ENCODE results near the gene HPSE2.

HPSE2 gene

DNA sequence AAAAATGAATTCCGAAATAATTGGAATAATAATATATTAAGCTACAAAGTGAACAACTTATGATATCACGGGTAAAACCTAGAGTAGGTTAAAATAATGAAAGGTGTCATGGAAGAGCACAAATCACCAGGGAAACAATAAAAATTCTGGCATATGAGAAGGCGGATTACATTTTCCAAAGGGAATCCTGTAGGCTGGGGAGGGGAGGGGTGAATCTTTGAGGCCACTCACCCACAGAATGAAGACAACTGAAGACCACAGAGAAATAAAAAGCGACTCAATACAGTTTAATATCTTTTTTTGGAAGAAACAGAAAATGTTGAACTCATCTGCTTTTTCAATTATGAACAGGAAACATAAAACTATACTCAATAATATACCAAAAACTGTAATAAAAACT lies 659.6 kb downstream of the HPSE2 start:
- no peaks in the 10 kb centered on the region for H3K27me3 ChIP-seq (ENCODE audit: insufficient read depth, insufficient read length)

DNA sequence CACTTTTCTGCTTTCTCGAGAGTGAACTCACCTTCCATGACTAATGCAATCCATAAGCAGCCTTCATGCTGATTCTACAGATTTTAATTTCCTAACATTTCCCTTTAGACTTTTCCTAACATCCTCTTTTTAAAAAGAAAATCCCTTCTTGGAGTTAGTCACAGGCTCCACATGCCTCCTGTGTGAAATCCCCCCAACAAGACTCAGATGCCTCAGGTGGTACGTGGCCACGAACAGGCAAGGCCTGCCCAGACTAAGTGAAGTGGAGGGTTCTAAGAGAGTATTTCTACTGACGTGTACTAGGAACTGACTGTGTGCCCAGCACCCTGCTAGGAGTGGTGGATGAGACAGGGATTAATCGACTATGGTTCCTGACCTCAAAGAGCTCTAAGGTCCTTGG lies 663.1 kb downstream of the HPSE2 start:
- TF ChIP-seq SUZ12 (IDR thresholded peaks at IDR 0.05; ENCODE audit: extremely low read depth, insufficient read depth, insufficient read length) (no peak), ZNF274 (IDR thresholded peaks at IDR 0.05; ENCODE audit: low read depth, low read length) (no peak), YY1 (IDR thresholded peaks at IDR 0.05; ENCODE audit: insufficient read depth, insufficient read length) (no peak)

More for the DNA sequence above, 659.6 kb downstream of the HPSE2 start:
- Histone ChIP-seq H3K4me3 (ENCODE audit: insufficient read length, low read depth) (no peak overlapping the region), H3K4me1 (ENCODE audit: insufficient read depth, insufficient read length) (no peaks in the 10 kb centered on the region), H3K36me3 (ENCODE audit: insufficient read depth, insufficient read length, low read length) (no peaks in the 10 kb centered on the region), H3K9ac (ENCODE audit: insufficient read length, low read depth) (no peak overlapping the region), H3K9me3 (ENCODE audit: insufficient read depth, low read length) (no peaks in the 10 kb centered on the region)
- TF ChIP-seq SUZ12 (IDR thresholded peaks at IDR 0.05; ENCODE audit: extremely low read depth, insufficient read depth, insufficient read length) (no peak), ZNF274 (IDR thresholded peaks at IDR 0.05; ENCODE audit: low read depth, low read length) (no peak), YY1 (IDR thresholded peaks at IDR 0.05; ENCODE audit: insufficient read depth, insufficient read length) (no peak)
- DNase-seq (ENCODE audit: low read depth, low spot score), result no peak

DNA sequence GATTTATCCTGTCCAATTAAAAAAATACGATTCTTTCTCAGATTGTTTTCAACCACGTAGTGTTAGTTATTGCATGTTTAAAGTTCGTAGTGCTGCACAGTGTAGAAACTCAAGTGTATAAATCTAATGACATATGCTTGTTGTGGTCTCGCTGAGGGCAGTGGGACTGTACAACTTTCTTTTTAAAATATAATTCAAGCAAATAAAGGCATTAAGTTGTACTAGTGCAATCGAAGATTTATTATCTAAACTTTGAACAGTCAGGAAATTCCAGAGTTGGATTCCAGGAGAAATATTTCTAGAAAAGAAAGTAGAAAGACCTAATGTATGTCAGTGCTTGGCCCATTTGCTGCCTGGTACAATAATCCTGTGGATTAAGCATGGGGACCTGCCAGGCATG lies 664.8 kb downstream of the HPSE2 start:
- Histone ChIP-seq H3K4me3 (ENCODE audit: insufficient read length, low read depth) (no peak overlapping the region), H3K27me3 (ENCODE audit: insufficient read depth, insufficient read length) (no peaks in the 10 kb centered on the region), H3K9me3 (ENCODE audit: insufficient read depth, low read length) (no peaks in the 10 kb centered on the region), H3K9ac (ENCODE audit: insufficient read length, low read depth) (no peak overlapping the region), H3K36me3 (ENCODE audit: insufficient read depth, insufficient read length, low read length) (no peaks in the 10 kb centered on the region), H3K4me1 (ENCODE audit: insufficient read depth, insufficient read length) (no peaks in the 10 kb centered on the region)
- no peak for DNase-seq (ENCODE audit: low read depth, low spot score)
- TF ChIP-seq YY1 (IDR thresholded peaks at IDR 0.05; ENCODE audit: insufficient read depth, insufficient read length) (no peak), SUZ12 (IDR thresholded peaks at IDR 0.05; ENCODE audit: extremely low read depth, insufficient read depth, insufficient read length) (no peak), ZNF274 (IDR thresholded peaks at IDR 0.05; ENCODE audit: low read depth, low read length) (no peak)

More for the DNA sequence above, 663.1 kb downstream of the HPSE2 start:
- H3K4me1 ChIP-seq (ENCODE audit: insufficient read depth, insufficient read length), result no peaks in the 10 kb centered on the region
- H3K9ac ChIP-seq (ENCODE audit: insufficient read length, low read depth), result no peak overlapping the region
- H3K9me3 ChIP-seq (ENCODE audit: insufficient read depth, low read length), result no peaks in the 10 kb centered on the region
- no peaks in the 10 kb centered on the region for H3K36me3 ChIP-seq (ENCODE audit: insufficient read depth, insufficient read length, low read length)
- H3K4me3 ChIP-seq (ENCODE audit: insufficient read length, low read depth), result no peak overlapping the region
- no peak for DNase-seq (ENCODE audit: low read depth, low spot score)
- no peaks in the 10 kb centered on the region for H3K27me3 ChIP-seq (ENCODE audit: insufficient read depth, insufficient read length)

DNA sequence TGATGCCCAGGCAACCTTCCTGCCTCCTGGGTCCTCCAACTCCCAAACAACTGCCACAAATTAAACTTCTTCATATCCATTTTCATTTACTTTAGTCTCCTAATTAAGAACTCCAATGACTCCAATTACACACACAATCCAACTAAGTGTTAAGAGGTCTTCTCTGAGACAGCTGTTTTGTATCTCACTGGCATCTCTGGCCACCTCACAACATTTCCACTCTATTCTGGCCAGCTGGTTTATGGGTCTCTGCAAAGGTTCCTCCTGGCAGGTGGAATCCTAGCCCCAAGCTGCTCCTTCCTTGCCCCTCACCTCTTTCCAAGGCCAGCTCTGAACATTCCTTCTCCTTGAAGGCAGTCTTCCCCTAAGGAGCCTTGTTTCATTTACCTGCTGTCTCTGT lies 665.8 kb downstream of the HPSE2 start:
- H3K27me3 ChIP-seq (ENCODE audit: insufficient read depth, insufficient read length), result no peaks in the 10 kb centered on the region
- no peaks in the 10 kb centered on the region for H3K4me1 ChIP-seq (ENCODE audit: insufficient read depth, insufficient read length)
- no peak overlapping the region for H3K4me3 ChIP-seq (ENCODE audit: insufficient read length, low read depth)
- no peak overlapping the region for H3K9ac ChIP-seq (ENCODE audit: insufficient read length, low read depth)
- DNase-seq (ENCODE audit: low read depth, low spot score), result no peak
- H3K9me3 ChIP-seq (ENCODE audit: insufficient read depth, low read length), result no peaks in the 10 kb centered on the region
- no peak for TF ChIP-seq ZNF274 (IDR thresholded peaks at IDR 0.05; ENCODE audit: low read depth, low read length)
- TF ChIP-seq SUZ12 (IDR thresholded peaks at IDR 0.05; ENCODE audit: extremely low read depth, insufficient read depth, insufficient read length), result no peak
- no peak for TF ChIP-seq YY1 (IDR thresholded peaks at IDR 0.05; ENCODE audit: insufficient read depth, insufficient read length)
- no peaks in the 10 kb centered on the region for H3K36me3 ChIP-seq (ENCODE audit: insufficient read depth, insufficient read length, low read length)

DNA sequence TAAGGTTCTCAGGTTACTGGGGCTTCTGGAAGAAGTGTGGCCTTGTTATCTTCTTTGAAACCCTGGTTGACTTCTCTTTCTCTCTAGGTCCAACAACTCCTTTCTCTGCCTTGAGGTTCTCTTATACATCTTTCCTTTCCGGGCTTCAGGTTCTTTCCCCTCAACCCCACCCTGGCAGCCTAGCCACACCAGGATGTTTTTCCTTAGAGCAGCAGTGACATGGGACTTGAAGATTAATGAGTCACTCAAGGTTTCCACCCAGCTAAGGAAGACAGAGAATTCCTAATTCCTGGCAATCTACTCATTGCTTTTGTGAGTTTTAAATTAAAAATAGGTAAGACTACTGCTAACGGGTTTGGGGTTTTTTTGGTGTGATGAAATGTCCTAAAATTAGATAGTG lies 667.1 kb downstream of the HPSE2 start:
- Histone ChIP-seq H3K4me1 (ENCODE audit: insufficient read depth, insufficient read length) (no peaks in the 10 kb centered on the region), H3K9ac (ENCODE audit: insufficient read length, low read depth) (no peak overlapping the region), H3K4me3 (ENCODE audit: insufficient read length, low read depth) (no peak overlapping the region), H3K36me3 (ENCODE audit: insufficient read depth, insufficient read length, low read length) (no peaks in the 10 kb centered on the region), H3K9me3 (ENCODE audit: insufficient read depth, low read length) (no peaks in the 10 kb centered on the region), H3K27me3 (ENCODE audit: insufficient read depth, insufficient read length) (no peaks in the 10 kb centered on the region)
- DNase-seq (ENCODE audit: low read depth, low spot score), result no peak
- TF ChIP-seq ZNF274 (IDR thresholded peaks at IDR 0.05; ENCODE audit: low read depth, low read length) (no peak), SUZ12 (IDR thresholded peaks at IDR 0.05; ENCODE audit: extremely low read depth, insufficient read depth, insufficient read length) (no peak), YY1 (IDR thresholded peaks at IDR 0.05; ENCODE audit: insufficient read depth, insufficient read length) (no peak)

DNA sequence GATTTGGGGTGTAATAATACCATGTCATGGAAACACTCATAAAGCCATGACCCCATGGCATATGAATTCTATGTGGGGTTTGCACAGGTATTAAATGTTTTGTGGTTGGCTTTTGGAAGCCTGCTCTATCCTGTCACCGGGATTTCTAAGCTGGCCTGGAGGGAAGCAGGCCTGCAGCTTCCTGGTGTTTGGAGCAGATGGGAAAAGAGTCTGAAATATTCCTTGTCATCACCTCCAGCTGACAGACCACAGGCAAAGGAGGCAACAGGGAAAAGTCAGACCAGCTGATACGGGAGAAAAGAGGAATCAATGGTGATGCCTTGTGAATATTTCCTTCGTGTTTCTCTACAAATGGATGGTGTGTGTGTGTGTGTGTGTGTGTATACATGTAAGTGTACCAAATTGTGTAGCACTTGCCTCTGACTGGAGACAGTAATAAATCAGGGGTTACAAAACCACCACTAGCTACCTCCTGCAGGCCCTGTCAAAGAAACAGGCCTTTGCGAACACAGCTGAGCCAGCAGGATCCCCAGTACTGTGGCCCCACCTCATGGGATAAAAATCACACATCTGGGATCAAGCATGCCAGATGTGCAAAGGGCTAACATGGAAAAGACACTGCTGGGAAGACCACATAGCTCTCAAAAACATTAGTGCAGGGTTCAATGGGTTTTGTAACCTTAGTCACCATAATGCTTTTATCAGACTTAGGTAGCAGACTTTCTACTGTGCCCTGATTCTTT lies 668.1 kb downstream of the HPSE2 start:
- Histone ChIP-seq H3K4me1 (ENCODE audit: insufficient read depth, insufficient read length) (no peaks in the 10 kb centered on the region), H3K36me3 (ENCODE audit: insufficient read depth, insufficient read length, low read length) (no peaks in the 10 kb centered on the region), H3K27me3 (ENCODE audit: insufficient read depth, insufficient read length) (no peaks in the 10 kb centered on the region), H3K9ac (ENCODE audit: insufficient read length, low read depth) (no peak overlapping the region), H3K9me3 (ENCODE audit: insufficient read depth, low read length) (no peaks in the 10 kb centered on the region), H3K4me3 (ENCODE audit: insufficient read length, low read depth) (no peak overlapping the region)
- DNase-seq (ENCODE audit: low read depth, low spot score), result no peak
- TF ChIP-seq YY1 (IDR thresholded peaks at IDR 0.05; ENCODE audit: insufficient read depth, insufficient read length) (no peak), SUZ12 (IDR thresholded peaks at IDR 0.05; ENCODE audit: extremely low read depth, insufficient read depth, insufficient read length) (no peak), ZNF274 (IDR thresholded peaks at IDR 0.05; ENCODE audit: low read depth, low read length) (no peak)

DNA sequence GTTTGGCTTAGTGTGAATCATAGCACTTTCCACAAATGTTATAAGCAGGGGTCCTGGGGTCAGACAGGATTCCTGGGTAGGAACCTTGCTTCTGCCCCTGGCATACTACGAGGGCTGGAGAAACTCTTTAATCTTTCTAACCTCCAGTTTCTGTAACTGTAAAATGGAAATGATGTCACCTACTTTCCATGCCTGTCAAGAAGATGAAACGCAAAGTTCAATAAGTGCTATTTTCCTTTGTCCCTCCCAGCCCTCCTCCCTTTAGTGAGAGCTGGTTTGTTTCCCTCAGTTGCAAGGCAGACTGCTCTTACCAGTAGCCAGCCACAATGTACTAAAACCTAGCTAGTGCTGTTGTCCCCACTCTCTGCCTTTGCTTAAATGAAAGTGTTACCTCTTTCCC lies 671.8 kb downstream of the HPSE2 start:
- no peaks in the 10 kb centered on the region for H3K9me3 ChIP-seq (ENCODE audit: insufficient read depth, low read length)
- no peaks in the 10 kb centered on the region for H3K36me3 ChIP-seq (ENCODE audit: insufficient read depth, insufficient read length, low read length)
- DNase-seq (ENCODE audit: low read depth, low spot score), result no peak
- no peak for TF ChIP-seq YY1 (IDR thresholded peaks at IDR 0.05; ENCODE audit: insufficient read depth, insufficient read length)
- no peak for TF ChIP-seq SUZ12 (IDR thresholded peaks at IDR 0.05; ENCODE audit: extremely low read depth, insufficient read depth, insufficient read length)
- TF ChIP-seq ZNF274 (IDR thresholded peaks at IDR 0.05; ENCODE audit: low read depth, low read length), result no peak
- no peaks in the 10 kb centered on the region for H3K4me1 ChIP-seq (ENCODE audit: insufficient read depth, insufficient read length)
- no peak overlapping the region for H3K4me3 ChIP-seq (ENCODE audit: insufficient read length, low read depth)
- no peaks in the 10 kb centered on the region for H3K27me3 ChIP-seq (ENCODE audit: insufficient read depth, insufficient read length)
- H3K9ac ChIP-seq (ENCODE audit: insufficient read length, low read depth), result no peak overlapping the region

Measured in NT2/D1 (cell line).